ENCODE results near the gene EFNA5.
"Not testable (repeated sequence)": the region's sequence is repeated elsewhere in the genome, so short reads cannot be mapped to it uniquely, and the experiment has no call there.

EFNA5 gene

DNA sequence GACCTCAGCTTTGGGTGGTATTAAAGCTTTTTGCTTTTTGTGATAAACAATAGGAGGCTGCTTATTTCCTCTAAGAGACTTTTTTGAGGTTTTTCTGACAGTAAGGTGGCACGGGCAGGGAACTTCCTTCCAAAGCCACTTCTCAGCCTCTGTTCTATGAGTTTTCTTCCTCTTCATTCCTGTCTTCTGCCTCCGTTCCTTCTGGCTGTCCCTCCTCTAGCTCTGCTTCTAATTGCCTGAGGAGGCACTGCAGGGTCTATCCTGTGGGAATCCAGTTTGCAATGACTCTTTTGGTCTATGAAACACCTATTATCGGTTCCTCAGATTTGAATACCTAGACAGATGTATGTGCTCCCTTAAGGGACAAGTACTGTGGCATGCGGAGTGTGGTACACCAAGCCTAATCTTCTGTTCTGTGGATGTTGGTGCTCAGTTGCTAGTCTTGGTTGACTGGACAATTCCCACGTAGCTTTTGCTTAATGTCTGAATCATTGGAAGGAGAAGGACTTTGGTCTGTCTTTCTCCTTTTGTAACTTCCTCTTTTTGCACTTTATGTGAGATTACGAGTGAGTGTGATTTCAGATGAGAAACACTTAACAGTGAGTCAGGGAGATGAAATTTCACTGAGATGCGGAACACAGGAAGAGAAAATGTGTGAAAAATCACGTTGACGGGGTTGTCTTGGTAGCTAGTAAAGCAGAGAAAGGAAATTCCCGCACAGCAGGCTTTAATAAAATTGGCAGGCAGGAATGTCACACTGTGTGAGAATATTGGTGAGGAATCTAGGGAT, 305.2 kb downstream of the EFNA5 start:
- DNase-seq (ENCODE audit: low read depth): no peak

DNA sequence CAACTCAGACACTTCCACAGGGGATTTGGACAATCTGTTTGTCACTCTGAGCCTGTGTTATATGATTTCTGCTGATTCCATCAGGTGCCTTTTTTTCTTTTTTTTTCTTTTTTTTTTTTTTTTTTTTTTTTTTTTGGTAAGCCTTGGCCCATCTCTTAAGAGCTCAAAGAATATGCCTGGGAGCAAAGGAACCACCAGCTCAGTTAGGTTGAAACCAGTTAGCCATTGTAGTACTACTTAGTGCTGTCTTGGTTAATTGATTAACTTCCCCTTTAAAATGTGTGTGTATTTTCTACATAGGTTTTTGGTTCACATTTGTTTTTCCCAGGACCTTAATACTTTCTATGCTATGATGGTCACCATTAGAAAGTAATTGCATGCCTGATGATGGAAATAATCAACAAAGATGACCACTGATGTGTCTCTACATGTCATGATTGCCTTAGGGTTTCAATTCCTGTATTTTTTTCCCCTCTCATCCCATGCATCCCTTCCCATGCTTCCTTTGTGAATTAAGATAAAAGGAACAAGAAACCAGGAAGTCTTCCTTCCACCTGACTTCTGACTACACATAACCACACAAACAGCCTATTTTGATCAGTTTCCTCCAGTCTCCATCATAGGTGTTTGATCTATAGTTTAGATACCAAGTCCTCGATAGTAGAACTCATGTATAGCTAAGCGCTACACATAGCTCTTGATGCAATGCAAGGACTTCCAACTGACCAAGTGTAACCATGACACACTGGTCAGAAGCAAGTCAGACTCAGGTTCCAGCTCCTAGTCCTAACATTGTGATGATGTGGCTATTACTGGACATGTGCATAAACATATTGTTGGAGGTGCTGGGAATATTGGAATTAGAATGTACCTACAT, 306.1 kb downstream of the EFNA5 start:
- no peak for DNase-seq (ENCODE audit: low read depth)

DNA sequence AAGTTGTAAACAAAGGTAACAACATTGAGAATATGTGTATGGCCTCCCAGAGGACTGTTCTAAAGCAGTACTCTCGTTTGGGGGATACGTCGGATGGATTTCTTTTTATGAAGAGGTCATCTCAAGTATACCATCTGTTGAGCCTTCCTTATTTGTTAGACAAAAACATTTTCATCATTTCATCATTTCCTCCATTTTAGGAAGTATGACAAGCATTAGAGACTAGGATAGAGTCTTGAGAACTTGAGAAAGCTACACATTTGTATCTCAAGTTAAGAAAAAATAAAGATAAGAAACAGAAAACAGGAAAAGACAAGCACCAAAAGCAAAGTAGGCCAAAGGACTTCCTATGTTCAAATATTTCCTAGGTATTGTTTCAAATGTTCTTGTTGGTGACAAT, 307.0 kb downstream of the EFNA5 start:
- DNase-seq (ENCODE audit: low read depth): no peak

DNA sequence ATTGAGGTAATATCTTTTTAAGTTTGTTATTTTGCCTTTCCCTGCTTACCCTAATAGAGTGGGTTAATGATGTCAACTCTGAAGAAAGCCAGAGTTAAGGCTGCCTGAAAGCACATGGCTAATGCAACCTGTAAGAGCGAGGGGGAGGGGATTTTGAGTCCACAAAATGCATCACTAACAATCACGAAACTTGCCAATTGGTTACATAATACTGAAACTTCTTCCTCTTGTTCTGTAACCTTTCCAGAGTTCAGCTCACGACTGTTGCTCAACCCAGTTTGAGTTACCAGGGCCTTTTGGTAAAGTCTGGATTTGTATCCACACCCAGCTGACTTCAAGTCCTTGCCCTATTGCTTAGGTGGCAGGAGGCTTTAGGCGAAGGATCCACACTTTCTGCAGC, 308.8 kb downstream of the EFNA5 start:
- DNase-seq (ENCODE audit: low read depth): no peak

DNA sequence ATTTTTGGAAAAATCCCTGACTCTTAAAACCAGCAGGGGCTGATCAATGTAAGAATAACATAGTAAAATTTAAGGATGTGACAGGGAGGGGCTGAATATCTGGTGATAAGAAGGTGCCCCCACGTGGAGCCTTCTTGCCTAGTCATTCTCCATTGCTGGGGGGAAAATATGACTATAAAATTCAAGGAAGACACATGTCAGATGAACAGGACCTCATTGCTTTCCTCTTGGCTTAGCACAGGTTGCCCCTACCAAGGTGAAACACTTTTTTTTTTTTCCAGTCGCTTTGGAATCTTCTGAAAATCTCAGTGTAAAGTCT, 310.9 kb downstream of the EFNA5 start:
- no peak for DNase-seq (ENCODE audit: low read depth)

DNA sequence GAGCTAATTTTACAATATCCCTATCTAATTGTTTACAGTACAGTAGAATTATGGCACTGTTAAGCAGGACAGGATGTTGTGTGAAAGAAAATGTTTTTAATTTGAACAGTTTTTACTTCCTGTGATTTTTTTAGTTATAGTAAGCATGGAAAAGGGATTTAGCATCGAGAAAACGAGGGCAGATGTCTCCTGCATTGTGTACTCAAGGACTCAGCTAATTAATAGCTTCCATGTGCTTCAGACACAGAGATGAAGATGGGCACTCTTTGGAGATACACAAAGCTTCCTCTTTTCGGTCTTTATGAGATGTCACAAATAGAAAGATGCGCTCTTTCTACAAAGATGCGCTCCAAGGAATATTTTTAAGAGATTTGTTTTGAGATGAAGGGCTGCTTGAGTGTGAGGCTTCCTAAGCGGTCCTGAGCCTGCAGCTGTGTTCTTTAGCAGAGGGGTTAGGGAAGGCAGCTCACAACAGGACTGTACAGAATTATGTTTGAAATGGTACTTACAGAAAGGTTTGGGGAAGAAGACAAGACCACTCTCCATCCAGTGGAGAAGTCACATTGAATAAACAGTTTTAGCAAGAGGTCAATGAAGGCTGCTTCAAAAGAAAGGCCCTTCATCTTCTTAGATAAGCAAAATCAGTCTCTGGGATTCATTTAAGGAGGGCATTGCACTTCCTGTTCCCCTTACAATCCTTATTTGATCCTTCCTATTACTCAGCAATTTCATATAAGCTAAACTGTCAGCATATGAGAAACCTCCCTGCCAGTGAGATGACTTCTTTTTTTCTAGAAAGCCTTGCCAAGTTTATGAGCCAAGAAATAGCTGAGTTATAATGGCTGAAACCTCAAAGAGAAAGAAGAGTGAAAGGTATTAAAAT, 311.5 kb downstream of the EFNA5 start:
- DNase-seq (ENCODE audit: low read depth): no peak

DNA sequence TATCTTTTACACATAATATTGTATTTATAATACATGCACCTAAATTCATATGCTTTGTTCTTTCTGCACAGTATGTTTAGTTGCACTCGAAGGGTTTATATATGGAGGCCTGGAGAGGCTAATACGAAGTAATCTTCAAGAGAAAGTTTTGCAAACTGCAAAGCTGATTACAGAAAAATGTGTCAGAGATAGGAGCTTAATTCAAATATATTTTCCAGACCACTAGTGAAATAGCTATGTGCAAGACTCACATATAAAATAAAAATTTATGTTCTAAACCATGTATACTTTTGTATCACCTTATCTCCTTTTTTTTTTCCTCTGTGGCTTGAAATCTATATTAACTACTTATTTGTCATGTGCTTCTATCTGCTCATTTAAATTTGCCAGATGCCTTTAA, 313.8 kb downstream of the EFNA5 start:
- DNase-seq (ENCODE audit: low read depth): no peak

DNA sequence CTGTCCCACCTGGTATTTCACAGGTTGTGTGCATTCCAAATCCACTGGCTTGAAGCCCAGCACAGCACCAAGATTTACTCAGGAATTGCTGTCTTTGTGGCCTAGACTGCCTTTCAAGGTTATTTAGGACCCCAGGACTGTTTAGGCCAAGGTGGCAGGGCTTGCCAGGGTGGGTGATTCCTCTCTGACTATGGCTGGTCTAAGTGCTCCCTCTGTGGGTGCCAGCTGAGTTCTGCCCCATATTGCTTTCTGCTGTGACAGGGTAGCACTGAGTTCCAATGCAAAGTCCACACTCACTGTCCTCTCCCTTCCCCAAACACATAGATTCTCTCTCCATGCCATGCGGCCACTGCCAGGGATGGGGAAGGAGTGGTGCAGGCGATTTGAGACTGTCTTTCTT, 318.2 kb downstream of the EFNA5 start:
- no peak for DNase-seq (ENCODE audit: low read depth)

DNA sequence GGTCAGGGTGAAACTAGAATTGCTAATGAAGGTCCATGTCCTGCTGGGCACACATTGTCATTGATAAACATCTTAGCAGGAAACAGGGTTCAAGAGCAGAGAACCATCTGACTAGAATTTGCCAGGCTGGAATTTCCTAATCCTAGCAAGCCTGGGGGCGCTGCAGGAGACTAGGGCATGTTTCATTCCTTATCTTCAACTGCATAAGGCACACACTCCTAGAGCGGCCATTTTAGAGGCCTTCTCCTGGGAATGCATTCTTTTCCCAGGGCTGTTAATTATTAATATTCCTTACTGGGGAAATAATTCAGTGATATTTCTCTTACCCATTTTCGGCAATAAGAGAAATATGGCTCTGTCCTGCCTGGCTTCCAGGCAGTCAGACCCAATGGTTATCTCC, 324.2 kb downstream of the EFNA5 start:
- not testable (repeated sequence) for DNase-seq (ENCODE audit: low read depth)

DNA sequence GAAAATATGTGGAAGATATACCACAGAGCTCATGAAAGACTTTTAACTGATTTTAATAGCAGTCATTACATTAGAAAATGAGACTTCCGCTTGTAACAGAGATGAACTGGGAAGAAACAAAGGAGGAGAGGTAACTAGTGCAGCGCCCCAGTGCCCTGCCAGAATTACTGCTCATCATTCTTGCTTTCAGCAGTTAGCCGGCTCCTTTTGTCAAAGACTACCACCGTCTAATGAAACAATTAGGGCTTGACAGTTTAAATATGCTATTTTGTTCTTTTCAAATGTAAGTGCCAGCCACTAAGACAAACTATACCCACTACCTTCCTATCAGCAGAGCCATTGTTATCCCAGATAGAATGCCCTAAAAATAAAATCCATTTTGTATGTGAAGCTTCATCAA, 328.4 kb downstream of the EFNA5 start:
- DNase-seq (ENCODE audit: low read depth): no peak

DNA sequence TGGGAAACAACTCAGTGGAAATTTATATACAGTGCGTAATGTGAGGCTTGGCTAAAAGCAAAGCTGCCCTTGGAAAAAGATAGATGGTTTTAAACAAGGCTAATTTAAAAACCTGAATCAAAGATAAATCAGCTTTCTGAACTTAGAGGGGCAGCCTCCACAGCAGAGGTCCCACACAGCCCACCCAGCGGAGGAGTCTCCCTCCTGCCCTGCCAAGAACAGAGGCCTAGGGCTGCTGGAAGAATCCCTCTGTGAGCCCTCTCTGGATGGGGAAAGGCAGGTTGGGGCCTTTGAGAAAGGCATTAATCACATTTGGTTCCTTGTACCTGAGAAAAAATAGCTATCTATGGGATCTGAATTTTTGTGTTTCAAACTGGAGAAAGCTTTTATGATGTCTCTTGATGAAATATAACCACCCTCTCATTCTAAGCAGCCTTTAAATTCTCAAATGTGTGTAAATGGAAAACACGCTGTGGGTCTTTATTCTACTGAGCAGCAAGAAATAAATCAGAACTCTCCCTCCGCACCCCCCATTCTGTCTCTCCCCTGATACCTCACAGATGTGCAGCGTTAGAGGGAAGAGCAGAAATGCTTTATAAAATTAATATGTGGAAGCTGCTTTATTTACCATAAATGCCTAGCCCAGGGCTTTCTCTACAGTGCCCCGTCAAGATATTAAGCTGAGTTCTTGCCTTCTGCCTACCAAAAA, 329.2 kb downstream of the EFNA5 start:
- no peak for DNase-seq (ENCODE audit: low read depth)

DNA sequence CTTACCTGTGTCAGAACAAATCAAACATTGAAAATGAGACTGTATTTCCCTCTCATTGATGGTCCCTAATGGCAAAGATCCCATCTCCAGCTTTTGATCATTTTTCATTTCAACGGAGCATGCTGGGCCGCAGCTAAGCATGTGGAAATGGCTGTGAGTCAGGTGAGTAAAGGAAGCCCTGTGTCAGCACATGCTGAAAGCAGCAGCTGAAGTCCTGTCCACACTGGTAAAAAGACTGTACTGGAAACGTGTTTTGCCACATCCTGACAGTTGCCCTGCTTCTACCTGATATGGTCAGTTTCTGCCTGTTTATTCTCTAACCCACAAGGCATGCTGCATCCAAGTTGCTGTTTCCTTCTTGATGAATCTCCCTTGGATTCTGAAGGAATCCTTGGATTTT, 330.1 kb downstream of the EFNA5 start:
- DNase-seq (ENCODE audit: low read depth): no peak

DNA sequence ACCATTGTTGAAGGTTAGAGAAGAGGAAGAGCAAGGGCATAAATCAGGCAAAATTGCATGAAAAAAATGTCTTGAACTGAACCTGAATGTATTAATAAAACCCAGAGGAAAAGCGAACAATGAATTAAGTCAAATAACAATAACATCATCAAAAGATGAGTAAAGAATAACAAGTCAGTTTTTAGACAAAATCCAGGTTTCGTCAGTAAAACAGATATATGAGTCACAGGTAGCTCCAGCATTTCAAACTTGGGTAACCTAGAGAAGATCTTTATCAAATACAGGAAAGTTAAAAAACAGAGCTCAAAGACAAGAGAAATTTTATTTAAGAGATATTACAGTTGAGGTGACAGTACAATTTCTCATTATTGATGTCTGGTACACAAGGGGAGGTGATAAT, 332.4 kb downstream of the EFNA5 start:
- no peak for DNase-seq (ENCODE audit: low read depth)

DNA sequence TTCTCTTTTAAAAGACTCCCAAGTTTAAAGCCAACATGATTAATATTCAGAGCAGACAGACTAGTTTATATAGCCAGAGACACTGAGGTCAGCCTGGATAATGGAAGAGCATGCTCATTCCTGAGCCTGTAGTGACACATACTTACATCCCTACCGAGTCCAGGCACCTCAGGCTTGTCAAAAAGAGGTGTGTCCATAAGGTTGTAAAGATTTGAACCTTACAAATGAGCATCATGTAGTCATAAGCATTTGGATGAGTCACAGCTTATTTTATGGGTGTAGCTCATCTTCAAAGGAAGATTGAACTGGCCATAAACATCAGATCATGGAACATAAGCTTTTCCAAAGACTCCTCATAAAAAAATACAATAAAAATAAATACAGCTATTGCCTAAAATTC, 333.5 kb downstream of the EFNA5 start:
- DNase-seq (ENCODE audit: low read depth): no peak

DNA sequence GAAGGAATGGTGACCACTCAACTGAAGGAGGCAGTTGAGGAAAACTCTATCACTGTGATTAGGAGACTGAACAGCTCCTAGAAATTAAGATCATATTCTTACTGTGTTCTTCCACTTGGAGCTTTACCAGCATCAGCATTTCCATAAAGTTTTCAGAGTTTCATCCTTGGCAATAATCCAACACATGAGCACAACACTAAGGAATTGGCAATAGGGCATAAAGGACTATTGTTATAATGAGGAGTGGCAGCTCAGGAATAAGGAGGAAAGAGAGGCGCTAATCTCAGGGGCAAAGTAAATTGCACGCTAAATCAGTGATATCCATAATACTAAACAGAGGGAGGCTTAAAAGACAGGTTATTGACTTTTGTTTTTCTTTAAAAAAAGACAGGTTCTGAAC, 338.9 kb downstream of the EFNA5 start:
- no peak for DNase-seq (ENCODE audit: low read depth)

DNA sequence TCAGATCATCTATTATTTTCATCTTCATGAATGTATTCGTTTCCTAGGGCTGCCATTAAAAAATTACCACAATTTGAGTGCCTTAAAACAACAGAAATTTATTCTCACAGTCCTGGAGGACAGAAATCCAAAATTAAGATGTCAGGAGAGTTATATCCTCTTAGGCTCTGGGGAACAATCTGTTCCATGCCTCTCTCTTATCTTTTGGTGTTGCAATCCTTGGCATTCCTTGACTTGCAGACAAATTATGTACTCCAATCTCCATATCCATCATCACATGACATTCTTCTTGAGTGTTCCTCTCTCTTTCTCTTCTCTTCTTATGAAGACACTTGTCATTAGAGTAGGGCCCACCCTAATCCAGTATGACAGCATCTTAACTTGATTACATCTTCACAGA, 339.4 kb downstream of the EFNA5 start:
- DNase-seq (ENCODE audit: low read depth): no peak

DNA sequence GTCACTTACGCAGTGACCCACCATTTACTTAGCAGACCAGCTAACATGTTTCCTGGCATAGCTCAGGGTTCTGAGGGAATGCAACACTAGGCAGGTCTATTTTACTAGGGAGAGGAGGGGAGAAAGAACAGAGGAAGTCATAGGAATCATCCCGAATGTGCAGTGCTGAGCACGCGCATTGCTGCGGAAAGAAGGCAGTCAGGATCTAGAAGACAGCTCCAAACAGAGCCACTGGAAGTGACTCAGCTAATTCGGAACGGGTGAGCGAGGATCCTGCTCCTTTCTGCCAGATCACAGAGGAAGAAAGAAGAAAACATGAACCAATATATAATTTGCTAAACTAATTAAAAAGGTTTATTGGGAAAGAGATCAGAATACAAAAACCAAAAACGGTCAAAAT, 339.8 kb downstream of the EFNA5 start:
- DNase-seq (ENCODE audit: low read depth): no peak

DNA sequence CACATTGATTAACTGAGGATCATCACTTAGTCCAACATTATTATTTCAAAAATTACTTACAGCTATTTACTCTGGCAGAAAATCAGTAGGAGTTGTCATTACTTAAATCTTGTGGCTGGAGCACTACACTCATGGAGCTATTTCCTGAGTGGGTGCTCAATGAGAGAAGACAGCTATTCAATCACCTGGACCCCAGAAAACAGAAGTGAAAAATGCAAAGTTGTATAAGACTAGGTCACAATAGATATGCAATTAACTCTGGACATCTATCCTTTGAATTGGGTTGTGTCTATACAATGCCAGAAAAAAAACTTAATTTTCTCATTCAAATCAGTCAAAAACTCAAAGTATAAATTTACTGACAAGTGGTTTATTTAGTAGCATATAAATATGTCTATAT, 340.9 kb downstream of the EFNA5 start:
- DNase-seq (ENCODE audit: low read depth): no peak

All from CMK (cell line).